ENCODE results near the gene ATG2B. TPM values are rescaled to one million over a fixed set of nuclear protein-coding genes. Genes with fewer than 3 reads are reported as not detected.
"Not testable (repeated sequence)": the region's sequence is repeated elsewhere in the genome, so short reads cannot be mapped to it uniquely, and the experiment has no call there.

The ATG2B gene
- total RNA-seq, 2 donors from 2014 or later, result 18.3 to 20.5 TPM

- ATAC-seq (replicated peaks), result peak; percentile 25
- Mint-ChIP-seq H3K4me3 (peak overlapping the region; percentile 91), H3K36me3 (ENCODE audit: low read depth) (peaks cover 9% of the 10 kb centered on the region), H3K4me1 (peaks cover 30% of the 10 kb centered on the region), H3K9me3 (no peaks in the 10 kb centered on the region), H3K27ac (peak overlapping the region; percentile 93), H3K27me3 (no peaks in the 10 kb centered on the region)
These were observed 823 bp downstream of the ATG2B start for GRCh38 chr14:96362071-96362964.

GRCh38 chr14:96359959-96360358, 3.2 kb downstream of the ATG2B start:
- Mint-ChIP-seq H3K9me3 (no peaks in the 10 kb centered on the region), H3K36me3 (ENCODE audit: low read depth) (peaks cover 13% of the 10 kb centered on the region), H3K4me1 (peaks cover 31% of the 10 kb centered on the region), H3K4me3 (no peak overlapping the region), H3K27me3 (no peaks in the 10 kb centered on the region), H3K27ac (no peak overlapping the region)
- no peak for ATAC-seq (replicated peaks)

GRCh38 chr14:96357216-96357615, 5.9 kb downstream of the ATG2B start:
- ATAC-seq (replicated peaks), result no peak
- Mint-ChIP-seq H3K9me3 (no peaks in the 10 kb centered on the region), H3K4me1 (peaks cover 25% of the 10 kb centered on the region), H3K4me3 (no peak overlapping the region), H3K27me3 (no peaks in the 10 kb centered on the region), H3K36me3 (ENCODE audit: low read depth) (peaks cover 19% of the 10 kb centered on the region), H3K27ac (no peak overlapping the region)

GRCh38 chr14:96354246-96354645, 8.9 kb downstream of the ATG2B start:
- H3K36me3 Mint-ChIP-seq (ENCODE audit: low read depth), result peaks cover 19% of the 10 kb centered on the region
- H3K9me3 Mint-ChIP-seq, result no peaks in the 10 kb centered on the region
- no peak overlapping the region for H3K27ac Mint-ChIP-seq
- no peak overlapping the region for H3K4me3 Mint-ChIP-seq
- no peaks in the 10 kb centered on the region for H3K27me3 Mint-ChIP-seq
- H3K4me1 Mint-ChIP-seq, result peaks cover 14% of the 10 kb centered on the region
- no peak for ATAC-seq (replicated peaks)

GRCh38 chr14:96352708-96353107, 10.4 kb downstream of the ATG2B start:
- Mint-ChIP-seq H3K27ac (no peak overlapping the region), H3K4me3 (no peak overlapping the region), H3K9me3 (no peaks in the 10 kb centered on the region), H3K4me1 (peaks cover 18% of the 10 kb centered on the region), H3K27me3 (no peaks in the 10 kb centered on the region), H3K36me3 (ENCODE audit: low read depth) (peaks cover 20% of the 10 kb centered on the region)
- ATAC-seq (replicated peaks), result no peak

GRCh38 chr14:96351986-96352385, 11.2 kb downstream of the ATG2B start:
- Mint-ChIP-seq H3K36me3 (ENCODE audit: low read depth) (peaks cover 21% of the 10 kb centered on the region), H3K4me3 (no peak overlapping the region), H3K4me1 (peaks cover 21% of the 10 kb centered on the region), H3K27ac (no peak overlapping the region), H3K9me3 (no peaks in the 10 kb centered on the region), H3K27me3 (no peaks in the 10 kb centered on the region)
- no peak for ATAC-seq (replicated peaks)

GRCh38 chr14:96349286-96350075, 13.7 kb downstream of the ATG2B start:
- Mint-ChIP-seq H3K27me3 (no peaks in the 10 kb centered on the region), H3K4me3 (no peak overlapping the region), H3K4me1 (peaks cover 19% of the 10 kb centered on the region), H3K36me3 (ENCODE audit: low read depth) (peaks cover 29% of the 10 kb centered on the region), H3K27ac (peak overlapping the region; percentile 31), H3K9me3 (no peaks in the 10 kb centered on the region)
- peak; percentile 70 for ATAC-seq (replicated peaks)

GRCh38 chr14:96347957-96348356, 15.2 kb downstream of the ATG2B start:
- not testable (repeated sequence) for H3K9me3 Mint-ChIP-seq; H3K4me3 Mint-ChIP-seq; ATAC-seq (replicated peaks); H3K27ac Mint-ChIP-seq; H3K27me3 Mint-ChIP-seq
- Mint-ChIP-seq H3K36me3 (ENCODE audit: low read depth) (peaks cover 26% of the 10 kb centered on the region), H3K4me1 (peaks cover 16% of the 10 kb centered on the region)

GRCh38 chr14:96345669-96346068, 17.5 kb downstream of the ATG2B start:
- Mint-ChIP-seq H3K36me3 (ENCODE audit: low read depth) (peaks cover 48% of the 10 kb centered on the region), H3K27ac (no peak overlapping the region), H3K27me3 (no peaks in the 10 kb centered on the region), H3K9me3 (no peaks in the 10 kb centered on the region), H3K4me1 (peaks cover 16% of the 10 kb centered on the region), H3K4me3 (no peak overlapping the region)
- ATAC-seq (replicated peaks), result no peak

- no peak for ATAC-seq (replicated peaks)
- no peak overlapping the region for H3K27ac Mint-ChIP-seq
These were observed 21.8 kb downstream of the ATG2B start for GRCh38 chr14:96341323-96341722.

GRCh38 chr14:96338551-96338950, 24.6 kb downstream of the ATG2B start:
- Mint-ChIP-seq H3K4me3 (no peak overlapping the region), H3K4me1 (no peaks in the 10 kb centered on the region), H3K36me3 (ENCODE audit: low read depth) (peaks cover 80% of the 10 kb centered on the region), H3K27ac (no peak overlapping the region), H3K27me3 (no peaks in the 10 kb centered on the region), H3K9me3 (no peaks in the 10 kb centered on the region)
- no peak for ATAC-seq (replicated peaks)

More at GRCh38 chr14:96341323-96341722, 21.8 kb downstream of the ATG2B start:
- H3K9me3 Mint-ChIP-seq, result no peaks in the 10 kb centered on the region
- H3K4me3 Mint-ChIP-seq, result no peak overlapping the region
- H3K27me3 Mint-ChIP-seq, result no peaks in the 10 kb centered on the region
- peaks cover 71% of the 10 kb centered on the region for H3K36me3 Mint-ChIP-seq (ENCODE audit: low read depth)
- H3K4me1 Mint-ChIP-seq, result no peaks in the 10 kb centered on the region

- Mint-ChIP-seq H3K36me3 (ENCODE audit: low read depth) (peaks cover 87% of the 10 kb centered on the region), H3K27ac (no peak overlapping the region), H3K9me3 (no peaks in the 10 kb centered on the region), H3K4me1 (peaks cover 11% of the 10 kb centered on the region), H3K27me3 (no peaks in the 10 kb centered on the region), H3K4me3 (no peak overlapping the region)
- no peak for ATAC-seq (replicated peaks)
These were observed 38.9 kb downstream of the ATG2B start for GRCh38 chr14:96324219-96324618.

GRCh38 chr14:96320605-96321004, 42.5 kb downstream of the ATG2B start:
- peak; percentile 96 for ATAC-seq (replicated peaks)
- peak overlapping the region; percentile 81 for H3K27ac Mint-ChIP-seq

GRCh38 chr14:96318836-96319235, 44.3 kb downstream of the ATG2B start:
- Mint-ChIP-seq H3K4me1 (peaks cover 11% of the 10 kb centered on the region), H3K4me3 (no peak overlapping the region), H3K27ac (no peak overlapping the region), H3K9me3 (no peaks in the 10 kb centered on the region), H3K27me3 (no peaks in the 10 kb centered on the region), H3K36me3 (ENCODE audit: low read depth) (peaks cover 90% of the 10 kb centered on the region)
- no peak for ATAC-seq (replicated peaks)

More at GRCh38 chr14:96320605-96321004, 42.5 kb downstream of the ATG2B start:
- no peaks in the 10 kb centered on the region for H3K27me3 Mint-ChIP-seq
- H3K36me3 Mint-ChIP-seq (ENCODE audit: low read depth), result peaks cover 90% of the 10 kb centered on the region
- peaks cover 11% of the 10 kb centered on the region for H3K4me1 Mint-ChIP-seq
- H3K9me3 Mint-ChIP-seq, result no peaks in the 10 kb centered on the region
- peak overlapping the region; percentile 12 for H3K4me3 Mint-ChIP-seq

- ATAC-seq (replicated peaks), result no peak
- peak overlapping the region; percentile 20 for H3K27ac Mint-ChIP-seq
- no peak overlapping the region for H3K4me3 Mint-ChIP-seq
- no peaks in the 10 kb centered on the region for H3K9me3 Mint-ChIP-seq
- peaks cover 6% of the 10 kb centered on the region for H3K4me1 Mint-ChIP-seq
- H3K36me3 Mint-ChIP-seq (ENCODE audit: low read depth), result peaks cover 93% of the 10 kb centered on the region
- no peaks in the 10 kb centered on the region for H3K27me3 Mint-ChIP-seq
These were observed 47.1 kb downstream of the ATG2B start for GRCh38 chr14:96316087-96316486.

Measured in activated T-helper 17 cell treated with anti-CD3 and anti-CD28 coated beads, Interleukin-2, amount 50 U/mL, for 72 hours (primary cell).